GM21737 (cell line): ENCODE data around the gene NSUN5.
"Not testable (repeated sequence)": the region's sequence is repeated elsewhere in the genome, so short reads cannot be mapped to it uniquely, and the experiment has no call there.

Experiments
- ATAC-seq: cut with Tn5 transposase; IDR thresholded peaks from one replicate; pipeline ENCODE4 v1.9.1; 2021; ENCODE audit warnings: mild to moderate bottlenecking, moderate library complexity; ENCODE audit not compliant: unreplicated experiment

NSUN5 gene

DNA sequence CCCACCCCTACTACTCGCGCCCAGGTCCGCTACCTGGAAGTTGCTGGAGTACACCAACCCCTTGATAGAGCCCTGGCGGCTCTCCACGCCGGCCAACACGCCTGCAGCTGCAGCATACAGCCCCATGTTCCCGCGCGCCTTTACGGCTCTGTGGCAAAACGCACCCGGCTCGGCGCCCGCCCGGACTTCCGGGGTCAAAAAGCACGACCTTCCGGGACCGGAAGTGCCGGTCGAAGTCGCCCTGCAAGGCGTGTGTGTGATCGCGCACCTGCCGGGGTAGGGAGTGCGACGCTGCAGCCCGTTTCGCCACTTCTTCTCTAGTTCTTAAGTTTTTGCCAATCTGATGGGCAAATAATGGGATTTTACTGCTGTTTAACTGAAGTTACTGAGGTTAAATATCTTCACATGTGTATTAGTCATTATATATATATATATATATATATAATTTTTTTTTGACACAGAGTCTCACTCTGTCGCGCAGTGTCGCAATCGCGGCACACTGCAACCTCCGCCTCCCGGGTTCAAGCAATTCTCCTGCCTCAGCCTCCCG, at the start of gene NSUN5:
Gene NSUN5 (minus strand): TSS at position 162 of the 550 bp plus-strand sequence. CDS start 36 bp downstream, at position 126.
- ATAC-seq, result peak; percentile 90

- ATAC-seq, result no peak
Measured at GRCh38 chr7:73356159-73356558, 47.5 kb upstream of the NSUN5 start.

DNA sequence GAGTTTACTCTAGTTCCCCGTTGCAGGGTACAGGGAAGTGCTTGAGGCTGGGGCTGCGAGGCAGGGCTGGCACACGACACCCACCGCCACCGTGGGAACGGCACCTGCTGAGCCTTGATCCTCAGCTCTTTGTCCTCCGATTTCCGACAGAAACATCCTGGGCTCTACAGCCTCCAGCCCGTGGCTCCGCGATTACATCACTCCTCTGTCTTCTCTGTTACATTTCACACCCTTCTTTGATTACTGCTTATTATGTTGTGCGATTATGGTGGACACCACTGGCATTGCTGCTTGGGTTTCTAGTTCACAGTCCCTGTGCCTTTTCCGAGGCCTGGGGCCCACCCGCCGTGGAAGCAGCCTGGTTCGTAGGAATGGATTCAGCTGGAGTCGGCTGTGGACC, 46.2 kb upstream of the NSUN5 start:
- no peak for ATAC-seq

- ATAC-seq, result no peak
Measured at GRCh38 chr7:73354196-73354595, 45.6 kb upstream of the NSUN5 start.

GRCh38 chr7:73353243-73353642, 44.6 kb upstream of the NSUN5 start:
- no peak for ATAC-seq

DNA sequence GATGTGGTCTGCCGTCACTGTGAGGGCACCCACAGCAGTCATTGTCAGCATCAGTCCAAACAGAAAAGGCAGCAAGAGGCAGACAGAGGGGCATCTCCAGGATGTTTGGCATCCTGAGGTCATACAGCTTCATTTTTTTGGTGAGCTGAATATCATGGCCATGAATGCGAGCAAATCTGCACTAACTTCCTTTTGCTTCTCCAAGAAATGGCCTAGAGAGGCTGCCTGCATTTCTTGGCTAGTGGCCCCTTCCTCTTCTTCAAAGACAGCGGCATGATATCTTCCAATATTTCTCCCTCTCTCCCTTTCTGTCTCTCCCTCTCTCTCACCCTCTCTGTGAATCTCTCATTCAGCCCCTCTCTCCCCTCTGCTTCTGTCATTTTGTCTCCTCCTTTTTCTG, 44.2 kb upstream of the NSUN5 start:
- ATAC-seq, result no peak

GRCh38 chr7:73351447-73352167, 43.0 kb upstream of the NSUN5 start:
- no peak for ATAC-seq

DNA sequence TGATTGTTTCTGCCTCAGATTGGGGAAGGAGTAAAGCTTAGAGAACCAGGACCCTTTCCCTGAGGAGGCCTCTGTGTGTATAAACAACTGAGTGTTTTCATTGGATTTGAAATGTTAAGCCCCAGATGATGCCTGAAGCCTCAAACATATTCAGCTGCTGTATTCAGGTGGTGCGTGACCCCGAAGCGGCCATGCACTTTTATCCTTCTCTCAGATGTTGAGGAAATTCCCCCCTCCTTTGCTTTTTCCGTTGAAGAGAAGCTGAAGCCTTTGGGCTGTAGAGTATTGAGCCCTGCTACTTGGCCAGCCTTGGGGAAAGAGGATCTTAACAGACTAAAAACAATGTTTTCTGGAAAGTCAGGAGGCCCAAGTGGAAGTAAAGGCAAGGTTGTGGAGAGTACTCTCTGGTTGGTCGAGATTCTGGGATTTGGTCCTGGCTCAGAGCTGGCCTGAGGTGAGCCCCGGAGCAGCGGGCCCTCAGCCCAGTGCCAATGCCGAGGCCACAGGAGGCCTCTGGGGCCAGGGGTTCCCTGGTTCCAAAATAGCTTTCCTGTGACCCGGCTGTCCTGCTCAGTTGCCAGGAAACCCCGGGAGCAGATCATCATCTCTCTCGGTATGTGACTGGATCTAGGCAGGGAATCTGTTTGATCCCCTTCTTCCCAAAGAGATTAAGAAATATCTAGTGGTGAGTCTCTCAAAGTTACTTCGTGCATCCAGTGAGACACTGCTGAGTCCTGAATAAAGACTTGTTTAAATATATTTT, 41.9 kb upstream of the NSUN5 start:
- no peak for ATAC-seq

DNA sequence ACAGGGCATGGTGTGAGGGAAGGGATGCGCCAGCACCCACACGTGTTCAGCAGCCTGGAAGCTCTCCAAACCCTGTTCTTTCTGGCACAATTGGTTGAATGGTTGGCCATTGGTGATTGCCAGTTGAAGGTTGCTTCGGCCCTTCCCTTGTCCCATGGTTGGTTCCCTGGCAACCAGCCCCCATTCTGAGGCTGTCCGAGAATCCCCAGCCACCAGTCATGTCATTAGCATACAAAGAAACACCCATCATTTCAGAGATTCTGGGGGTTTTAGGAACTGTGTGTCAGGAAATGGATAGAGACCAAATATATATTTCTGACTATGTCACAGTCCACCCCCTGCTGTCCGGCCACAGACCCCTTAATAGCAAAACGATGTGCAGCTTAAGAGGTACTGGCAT, 41.1 kb upstream of the NSUN5 start:
- no peak for ATAC-seq

- ATAC-seq, result no peak
Measured at GRCh38 chr7:73345951-73346350, 37.3 kb upstream of the NSUN5 start.

GRCh38 chr7:73345538-73345937, 36.9 kb upstream of the NSUN5 start:
- ATAC-seq, result no peak

DNA sequence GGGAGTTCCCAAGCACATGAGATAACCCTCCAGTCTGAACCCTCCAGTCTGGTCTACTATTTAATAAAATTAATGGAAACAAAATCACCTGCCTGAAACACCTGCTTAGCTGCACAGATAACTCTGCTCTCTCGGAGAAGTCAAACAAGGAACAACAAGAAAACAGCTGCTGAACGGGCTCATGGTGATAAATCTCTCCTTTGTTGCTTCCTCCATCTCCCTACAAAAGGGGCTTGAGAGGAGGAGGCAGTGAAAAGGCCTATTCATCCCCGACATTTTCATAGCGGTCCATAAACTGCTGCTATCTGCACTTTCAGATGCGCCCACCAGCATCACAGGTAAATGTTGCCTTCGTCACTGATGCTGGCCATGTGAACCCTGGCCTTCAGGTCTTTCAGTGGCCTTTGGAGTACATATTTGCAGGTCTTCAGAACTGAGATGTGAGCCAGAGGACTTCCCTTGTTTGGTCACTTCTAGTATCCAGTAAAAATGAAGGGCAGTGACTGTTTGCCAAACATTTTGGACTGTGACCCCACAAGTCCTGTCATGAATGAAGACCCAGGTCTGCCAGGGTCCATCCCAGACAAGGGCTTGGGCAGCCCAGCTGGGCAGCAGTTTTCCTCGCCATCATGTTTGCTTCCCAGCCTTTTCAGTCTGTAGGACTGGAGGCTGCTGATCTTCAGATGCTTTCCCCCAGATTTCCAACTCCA, 35.2 kb upstream of the NSUN5 start:
- ATAC-seq, result no peak

- ATAC-seq, result no peak
Measured at GRCh38 chr7:73342645-73343044, 34.0 kb upstream of the NSUN5 start.

DNA sequence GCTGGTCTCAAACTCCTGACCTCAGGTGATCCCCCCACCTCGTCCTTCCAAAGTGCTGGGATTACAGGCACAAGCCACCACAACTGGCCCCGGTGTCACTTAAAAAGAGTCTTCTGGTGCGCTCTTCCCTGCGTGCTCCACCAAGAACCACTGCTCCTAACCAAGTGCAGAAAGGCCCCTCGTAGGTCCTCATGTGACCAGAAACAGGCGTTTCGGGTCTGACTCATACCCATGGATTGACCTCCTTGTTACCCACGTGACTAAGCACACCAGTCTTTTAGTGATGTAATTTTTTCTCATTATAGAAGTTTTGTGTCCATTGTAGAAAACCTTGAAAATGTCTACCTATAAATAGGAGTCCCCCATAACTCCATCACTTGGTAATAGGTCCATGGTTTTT, 33.3 kb upstream of the NSUN5 start:
- no peak for ATAC-seq

DNA sequence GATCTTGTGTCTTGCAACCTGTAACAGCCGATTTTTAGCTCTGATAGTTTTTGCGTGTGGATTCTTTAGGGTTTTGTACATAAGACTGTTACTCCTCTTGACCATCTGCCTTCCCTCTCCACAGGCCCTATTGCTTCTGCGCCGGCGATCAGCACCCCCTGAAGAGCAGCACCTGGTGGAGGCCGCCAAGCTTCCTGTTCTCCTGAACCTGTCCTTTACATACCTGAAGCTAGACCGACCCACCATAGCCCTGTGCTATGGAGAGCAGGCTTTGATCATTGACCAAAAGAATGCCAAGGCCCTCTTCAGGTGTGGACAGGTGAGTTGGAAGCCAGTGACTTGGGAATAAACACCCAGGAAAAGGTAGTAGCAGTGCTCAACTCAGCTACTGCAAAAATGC, 31.9 kb upstream of the NSUN5 start:
- no peak for ATAC-seq

GRCh38 chr7:73338321-73338720, 29.7 kb upstream of the NSUN5 start:
- ATAC-seq, result no peak

GRCh38 chr7:73332447-73332846, 23.8 kb upstream of the NSUN5 start:
- no peak for ATAC-seq

DNA sequence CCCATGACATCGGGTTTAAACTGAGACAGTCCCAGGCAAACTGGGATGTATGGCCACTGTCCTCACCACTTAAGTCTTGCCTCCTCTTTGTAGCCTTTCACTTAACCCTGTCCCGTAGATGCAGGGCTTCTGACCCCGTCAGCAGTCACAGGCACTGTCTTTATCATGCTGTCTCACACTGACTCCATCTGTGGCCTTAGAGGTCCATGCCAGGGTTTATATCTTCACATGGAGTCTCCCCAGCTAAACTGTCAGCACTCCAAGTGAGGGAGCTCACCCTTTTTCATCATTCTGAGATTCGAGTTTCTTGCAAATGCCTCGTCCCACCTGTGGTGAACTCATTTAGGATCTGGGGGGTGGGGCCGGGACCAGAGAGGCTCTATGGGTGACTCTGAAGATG, 22.1 kb upstream of the NSUN5 start:
- ATAC-seq, result no peak

- no peak for ATAC-seq
Measured at GRCh38 chr7:73329861-73330581, 21.4 kb upstream of the NSUN5 start.

DNA sequence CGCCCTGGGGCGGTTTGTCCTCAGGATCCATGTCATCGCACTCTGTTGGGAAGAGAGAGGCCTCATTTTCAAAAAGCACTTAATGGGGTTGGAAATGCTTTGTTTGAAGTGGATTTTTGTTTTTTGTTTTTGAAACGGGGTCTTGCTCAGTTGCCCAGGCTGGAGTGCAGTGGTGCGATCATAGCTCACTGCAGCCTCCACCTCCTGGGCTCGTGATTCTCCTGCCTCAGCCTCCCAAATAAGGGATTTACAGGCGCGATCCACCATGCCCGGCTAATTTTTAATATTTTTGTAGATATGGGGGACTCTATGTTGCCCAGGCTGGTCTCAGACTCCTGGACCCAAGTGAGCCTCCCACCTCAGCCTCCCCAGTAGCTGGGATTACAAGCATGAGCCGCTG, 20.1 kb upstream of the NSUN5 start:
- ATAC-seq, result no peak

- ATAC-seq, result not testable (repeated sequence)
Measured at GRCh38 chr7:73327922-73328321, 19.3 kb upstream of the NSUN5 start, which contains the start of the genes FKBP6 and TRIM50. Gene FKBP6 (plus strand): TSS chr7:73328161. CDS start chr7:73328429, 268 bp downstream. Gene TRIM50 (minus strand): TSS chr7:73328082. CDS start chr7:73324787, 3,295 bp downstream.
